GM13976 (cell line): ENCODE results near the gene MAGEB2.

Source experiments
- DNase-seq: peaks from one replicate; pipeline ENCODE4 v3.0.0; 2012; ENCODE audit warnings: low spot score
- CTCF ChIP-seq: IDR thresholded peaks from 2 replicates; pipeline ENCODE4 v1.5.1; 2012; ENCODE audit warnings: borderline replicate concordance, mild to moderate bottlenecking; ENCODE audit not compliant: insufficient read depth; ENCODE audit errors: extremely low read depth, missing control alignments, control extremely low read depth
- in situ Hi-C: fragments of 300-500 bp; cut with MboI; formaldehyde crosslinking; loops from one replicate; pipeline ENCODE4 v1.12.0; 2022; ENCODE audit warnings: low sequenced_read_pairs, mixed read lengths, inconsistent platforms; ENCODE audit not compliant: unreplicated experiment

Gene MAGEB2

GRCh38 chrX:30212172-30212571 lies 3.2 kb upstream of the MAGEB2 start:
- in situ Hi-C loops: no loop called here
- DNase-seq: no peak
- TF ChIP-seq CTCF: no peak

- in situ Hi-C loops: no loop called here
- no peak for DNase-seq
- no peak for TF ChIP-seq CTCF
Measured at GRCh38 chrX:30217465-30217864, 2.1 kb downstream of the MAGEB2 start.

GRCh38 chrX:30219372-30219771 lies 4.0 kb downstream of the MAGEB2 start:
- DNase-seq: no peak
- in situ Hi-C loops: no loop called here

GRCh38 chrX:30220661-30221060 lies 5.3 kb downstream of the MAGEB2 start:
- DNase-seq: no peak
- in situ Hi-C loops: no loop called here
- TF ChIP-seq CTCF: no peak

More at GRCh38 chrX:30219372-30219771, 4.0 kb downstream of the MAGEB2 start:
- no peak for TF ChIP-seq CTCF

- no peak for TF ChIP-seq CTCF
- DNase-seq: no peak
- in situ Hi-C loops: no loop called here
Measured at GRCh38 chrX:30224536-30224935, 9.2 kb downstream of the MAGEB2 start.

GRCh38 chrX:30228526-30228925 lies 13.2 kb downstream of the MAGEB2 start:
- in situ Hi-C loops: no loop called here
- DNase-seq: no peak
- TF ChIP-seq CTCF: no peak

GRCh38 chrX:30230395-30230794 lies 15.0 kb downstream of the MAGEB2 start, which contains the start of gene MAGEB3:
Gene MAGEB3, plus strand, starts transcription at chrX:30230657. Its CDS starts 5,268 bp downstream, at chrX:30235925.
- no peak for TF ChIP-seq CTCF
- no peak for DNase-seq
- in situ Hi-C loops: no loop called here
